ENCODE results near the gene MED23.
A peak's percentile ranks its signal among the peaks of the same experiment; 100 is the strongest.

MED23 gene, protein sequence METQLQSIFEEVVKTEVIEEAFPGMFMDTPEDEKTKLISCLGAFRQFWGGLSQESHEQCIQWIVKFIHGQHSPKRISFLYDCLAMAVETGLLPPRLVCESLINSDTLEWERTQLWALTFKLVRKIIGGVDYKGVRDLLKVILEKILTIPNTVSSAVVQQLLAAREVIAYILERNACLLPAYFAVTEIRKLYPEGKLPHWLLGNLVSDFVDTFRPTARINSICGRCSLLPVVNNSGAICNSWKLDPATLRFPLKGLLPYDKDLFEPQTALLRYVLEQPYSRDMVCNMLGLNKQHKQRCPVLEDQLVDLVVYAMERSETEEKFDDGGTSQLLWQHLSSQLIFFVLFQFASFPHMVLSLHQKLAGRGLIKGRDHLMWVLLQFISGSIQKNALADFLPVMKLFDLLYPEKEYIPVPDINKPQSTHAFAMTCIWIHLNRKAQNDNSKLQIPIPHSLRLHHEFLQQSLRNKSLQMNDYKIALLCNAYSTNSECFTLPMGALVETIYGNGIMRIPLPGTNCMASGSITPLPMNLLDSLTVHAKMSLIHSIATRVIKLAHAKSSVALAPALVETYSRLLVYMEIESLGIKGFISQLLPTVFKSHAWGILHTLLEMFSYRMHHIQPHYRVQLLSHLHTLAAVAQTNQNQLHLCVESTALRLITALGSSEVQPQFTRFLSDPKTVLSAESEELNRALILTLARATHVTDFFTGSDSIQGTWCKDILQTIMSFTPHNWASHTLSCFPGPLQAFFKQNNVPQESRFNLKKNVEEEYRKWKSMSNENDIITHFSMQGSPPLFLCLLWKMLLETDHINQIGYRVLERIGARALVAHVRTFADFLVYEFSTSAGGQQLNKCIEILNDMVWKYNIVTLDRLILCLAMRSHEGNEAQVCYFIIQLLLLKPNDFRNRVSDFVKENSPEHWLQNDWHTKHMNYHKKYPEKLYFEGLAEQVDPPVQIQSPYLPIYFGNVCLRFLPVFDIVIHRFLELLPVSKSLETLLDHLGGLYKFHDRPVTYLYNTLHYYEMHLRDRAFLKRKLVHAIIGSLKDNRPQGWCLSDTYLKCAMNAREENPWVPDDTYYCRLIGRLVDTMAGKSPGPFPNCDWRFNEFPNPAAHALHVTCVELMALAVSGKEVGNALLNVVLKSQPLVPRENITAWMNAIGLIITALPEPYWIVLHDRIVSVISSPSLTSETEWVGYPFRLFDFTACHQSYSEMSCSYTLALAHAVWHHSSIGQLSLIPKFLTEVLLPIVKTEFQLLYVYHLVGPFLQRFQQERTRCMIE (N-terminal part only)

DNA sequence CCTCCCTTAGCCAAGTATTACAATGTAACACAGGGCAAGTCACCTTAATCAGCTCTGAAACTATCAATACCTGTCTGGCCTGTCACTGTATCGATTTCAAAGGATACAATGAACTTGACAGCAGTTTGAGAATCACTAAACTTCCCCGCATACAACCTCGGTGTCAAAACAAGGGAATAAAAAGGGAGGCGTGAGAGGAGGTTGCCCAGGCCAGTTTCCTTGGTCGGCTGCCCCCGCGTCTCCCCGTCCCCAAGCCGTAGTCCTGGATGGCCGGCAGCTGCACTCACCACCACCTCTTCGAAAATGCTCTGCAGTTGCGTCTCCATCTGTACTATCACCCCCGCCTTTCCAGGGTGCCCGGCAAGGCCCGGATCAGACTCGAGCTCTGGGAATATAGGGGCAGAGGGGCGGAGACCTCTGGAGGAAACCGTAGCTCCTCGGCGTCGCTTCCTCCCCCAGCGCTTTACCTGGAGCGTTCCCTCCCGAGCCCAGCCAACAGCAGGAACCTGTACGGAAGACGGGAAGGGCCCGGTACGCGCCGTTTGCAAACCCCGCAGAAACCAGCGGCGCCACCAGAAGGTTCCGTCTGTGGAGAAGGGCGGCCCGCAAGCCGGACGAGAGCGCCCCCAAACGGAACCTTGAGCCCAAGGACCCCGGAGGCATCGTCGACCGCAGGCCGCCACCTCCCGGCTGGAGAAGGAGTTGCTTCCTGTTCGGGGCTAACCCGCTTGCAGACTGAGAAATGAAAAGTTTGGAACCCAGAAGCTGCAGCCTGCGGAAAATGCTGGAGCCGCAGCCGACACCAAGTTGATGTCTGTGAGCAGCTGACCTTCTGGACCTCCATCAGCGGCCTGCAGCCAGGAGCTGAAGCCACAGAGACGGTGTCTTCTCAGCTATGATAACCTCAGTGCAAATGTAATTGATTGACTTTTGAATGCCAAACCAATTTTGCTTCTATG, at the start of gene MED23:
TSS of gene MED23 (minus strand) at position 519 of the 959 bp plus-strand sequence. CDS start at position 326, 193 bp downstream.
- peak; percentile 87 for DNase-seq (ENCODE audit: low read depth)

DNA sequence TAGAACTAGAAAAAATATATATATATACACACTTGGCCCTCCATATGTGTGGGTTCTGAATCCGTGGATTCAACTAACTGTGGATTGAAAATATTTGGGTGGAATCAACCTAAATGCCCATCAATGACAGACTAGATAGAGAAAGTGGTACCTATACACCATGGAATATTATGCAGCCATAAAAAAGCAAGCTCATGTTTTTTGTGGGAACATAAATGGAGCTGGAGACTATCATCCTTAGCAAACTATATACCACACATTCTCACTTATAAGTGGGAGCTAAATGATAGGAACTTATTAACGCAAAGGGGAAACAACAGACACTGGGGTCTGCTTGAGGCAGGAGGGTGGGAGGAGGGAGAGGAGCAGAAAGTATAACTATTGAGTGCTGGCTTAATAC, 45.1 kb upstream of the MED23 start:
- no peak for DNase-seq (ENCODE audit: low read depth)

DNA sequence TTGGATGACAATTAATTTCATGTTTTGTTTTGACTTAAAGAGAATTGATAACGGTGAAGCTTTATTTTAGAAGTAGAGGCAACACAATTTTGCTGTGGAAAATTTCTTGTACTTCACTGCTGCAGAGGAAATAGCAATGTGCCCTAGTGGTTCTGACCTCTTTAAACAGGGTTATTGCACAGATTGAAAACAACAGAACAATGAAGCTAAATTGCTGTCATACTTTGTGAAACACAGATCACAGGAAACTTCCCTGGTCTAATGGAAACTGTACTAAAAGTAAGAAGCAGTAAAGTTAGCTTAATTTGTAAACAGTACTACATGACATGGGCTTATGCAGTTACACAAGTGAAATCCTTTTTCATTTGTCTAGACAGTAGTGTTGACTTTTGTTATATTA, 41.8 kb upstream of the MED23 start:
- no peak for DNase-seq (ENCODE audit: low read depth)

DNA sequence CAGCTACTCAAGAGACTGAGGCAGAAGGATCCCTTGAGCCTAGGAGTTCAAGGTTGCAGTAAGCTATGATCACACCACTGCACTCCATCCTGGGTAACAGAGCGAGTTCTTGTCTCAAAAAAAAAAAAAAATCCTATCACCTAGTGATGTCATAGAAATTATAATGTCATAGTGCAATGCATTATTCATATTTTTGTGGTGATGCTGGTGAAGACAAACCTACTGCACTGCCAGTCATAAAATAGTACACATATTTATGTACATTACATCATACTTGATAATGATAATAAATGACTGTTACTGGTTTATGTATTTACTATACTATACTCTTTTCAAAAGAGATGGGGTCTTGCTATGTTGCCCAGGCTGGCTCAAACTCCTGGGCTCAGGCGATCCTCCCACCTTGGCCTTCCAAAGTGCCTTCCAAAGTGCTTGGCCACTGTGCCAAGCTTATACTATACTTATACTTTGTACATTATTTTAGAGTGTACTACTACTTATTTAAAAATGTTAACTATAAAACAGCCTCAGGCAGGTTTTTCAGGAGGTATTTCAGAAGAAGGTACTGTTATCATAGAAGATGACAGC, 35.6 kb upstream of the MED23 start:
- DNase-seq (ENCODE audit: low read depth), result no peak

DNA sequence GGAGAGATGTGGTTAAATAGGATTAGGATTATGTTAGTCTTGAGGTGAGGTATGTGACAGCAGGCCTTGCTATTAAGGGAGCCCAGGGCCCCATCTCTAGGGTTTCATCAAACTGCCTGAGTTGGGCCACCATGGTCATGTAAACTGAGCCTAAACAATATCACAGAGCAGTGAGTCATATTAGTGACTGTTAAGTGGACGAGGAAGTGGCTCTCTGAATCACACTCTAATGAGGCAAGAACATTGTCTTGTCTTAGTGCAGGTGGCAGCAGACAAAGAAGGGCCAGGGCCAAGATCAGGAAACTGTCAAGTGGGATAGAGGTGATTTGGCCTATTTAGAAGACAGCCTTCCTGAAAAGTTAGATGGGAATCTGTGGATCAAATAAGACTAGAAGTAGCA, 32.2 kb upstream of the MED23 start:
- DNase-seq (ENCODE audit: low read depth), result peak; percentile 10

DNA sequence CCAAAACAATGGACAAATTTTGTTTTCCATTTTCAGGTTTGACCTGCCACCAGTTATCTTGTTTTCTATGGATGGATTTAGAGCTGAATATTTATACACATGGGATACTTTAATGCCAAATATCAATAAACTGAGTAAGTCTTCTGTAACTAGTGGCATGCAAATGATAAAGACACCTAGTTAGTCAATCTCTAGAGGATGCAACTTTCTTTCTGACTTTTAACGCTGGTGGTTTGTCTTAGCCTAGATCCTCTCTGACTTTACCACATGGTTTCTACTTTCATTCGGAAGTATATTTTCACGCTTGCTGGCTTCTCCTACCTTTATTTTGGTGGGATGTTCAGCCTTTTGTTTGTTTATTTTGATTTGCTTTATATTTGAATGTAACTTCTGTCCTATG, 30.2 kb upstream of the MED23 start:
- no peak for DNase-seq (ENCODE audit: low read depth)

DNA sequence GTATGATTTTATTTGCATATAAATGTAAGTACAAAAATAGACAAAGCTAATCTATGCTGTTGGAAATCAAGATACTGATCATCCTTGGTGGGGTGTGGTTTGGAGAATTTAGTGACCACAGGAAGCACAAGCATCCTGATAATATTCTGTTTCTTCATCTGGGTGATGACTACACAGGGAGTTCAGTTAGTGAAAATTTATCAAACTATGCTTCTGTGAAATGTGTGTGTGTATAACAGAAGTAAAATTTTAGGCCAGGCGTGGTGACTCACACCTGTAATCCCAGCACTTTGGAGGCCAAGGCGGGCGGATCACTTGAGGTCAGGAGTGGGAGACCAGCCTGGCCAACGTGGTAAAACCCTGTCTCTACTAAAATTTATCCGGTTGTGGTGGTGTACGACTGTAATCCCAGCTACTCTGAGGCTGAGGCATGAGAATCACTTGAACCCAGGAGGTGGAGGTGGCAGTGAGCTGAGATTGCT, 29.6 kb upstream of the MED23 start:
- DNase-seq (ENCODE audit: low read depth), result peak; percentile 42

DNA sequence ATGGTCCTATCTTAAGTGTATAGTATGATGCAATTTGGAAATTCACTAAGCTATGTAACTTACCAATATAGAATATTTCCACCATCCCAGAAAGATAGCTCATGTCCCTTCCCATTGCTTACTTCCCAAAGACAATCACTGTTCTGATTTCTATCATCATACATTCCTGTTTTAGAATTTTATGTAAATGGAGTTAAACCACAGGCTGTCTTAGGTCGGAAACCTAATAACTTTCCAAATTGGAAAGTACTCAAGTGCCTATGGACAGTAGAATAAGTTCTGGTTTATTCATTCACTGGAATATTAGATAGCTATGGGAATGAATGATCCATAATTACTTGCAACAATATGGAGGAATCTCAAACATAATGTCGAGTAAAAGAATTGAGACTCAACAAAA, 29.2 kb upstream of the MED23 start:
- no peak for DNase-seq (ENCODE audit: low read depth)

DNA sequence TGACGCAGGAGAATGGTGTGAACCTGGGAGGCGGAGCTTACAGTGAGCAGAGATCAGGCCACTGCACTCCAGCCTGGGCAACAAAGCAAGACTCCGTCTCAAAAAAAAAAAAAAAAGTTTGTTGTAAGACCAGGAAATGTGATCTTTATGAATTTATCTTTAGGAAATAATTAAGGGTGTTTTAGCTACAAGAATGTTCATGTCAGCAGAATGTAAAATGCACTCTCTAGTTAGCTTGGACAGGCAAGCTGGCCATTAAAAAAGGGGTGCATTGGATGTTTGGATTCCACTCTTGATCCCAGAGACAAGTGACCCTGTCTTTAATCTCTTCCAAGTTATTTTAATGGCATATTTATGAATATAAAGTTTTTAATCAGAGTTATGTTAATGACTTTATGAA, 28.6 kb upstream of the MED23 start:
- no peak for DNase-seq (ENCODE audit: low read depth)

DNA sequence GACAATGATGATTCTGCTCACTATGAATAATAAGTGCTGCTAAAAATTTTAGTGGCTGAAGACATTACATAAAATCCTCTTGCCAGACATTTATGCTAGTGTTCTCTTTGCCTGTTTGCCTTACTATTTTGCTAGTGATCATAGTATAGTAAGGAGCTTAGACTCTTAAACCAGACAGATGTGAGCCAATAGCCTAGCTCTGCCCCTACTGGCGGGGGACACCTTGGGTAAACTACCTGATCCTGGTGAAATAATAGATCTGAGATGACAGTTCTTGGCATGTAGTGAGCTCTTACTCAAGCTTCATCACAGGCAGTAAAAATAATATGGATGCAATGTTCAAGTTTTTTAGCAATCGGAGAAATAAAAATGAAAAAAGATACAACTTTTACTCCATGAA, 27.9 kb upstream of the MED23 start:
- no peak for DNase-seq (ENCODE audit: low read depth)

DNA sequence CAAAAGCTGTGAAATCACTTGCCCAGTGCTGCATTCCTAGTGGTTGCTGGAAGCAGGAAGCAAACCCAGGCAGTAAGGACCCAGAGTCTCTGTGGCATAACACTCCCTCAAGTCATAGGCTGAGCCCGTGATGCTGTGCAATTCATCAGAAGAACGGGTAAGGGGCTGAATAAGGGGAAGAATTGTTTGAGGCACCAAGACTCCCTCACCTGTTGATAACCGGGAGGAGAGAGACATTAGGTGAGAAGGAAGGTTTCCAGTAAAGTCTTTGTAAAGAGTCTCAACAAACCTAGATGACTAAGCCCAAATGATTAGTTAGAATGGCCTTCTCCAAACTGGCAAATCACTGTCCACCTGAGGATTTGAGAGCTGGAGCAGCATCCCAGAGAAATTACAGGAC, 27.3 kb upstream of the MED23 start:
- no peak for DNase-seq (ENCODE audit: low read depth)

DNA sequence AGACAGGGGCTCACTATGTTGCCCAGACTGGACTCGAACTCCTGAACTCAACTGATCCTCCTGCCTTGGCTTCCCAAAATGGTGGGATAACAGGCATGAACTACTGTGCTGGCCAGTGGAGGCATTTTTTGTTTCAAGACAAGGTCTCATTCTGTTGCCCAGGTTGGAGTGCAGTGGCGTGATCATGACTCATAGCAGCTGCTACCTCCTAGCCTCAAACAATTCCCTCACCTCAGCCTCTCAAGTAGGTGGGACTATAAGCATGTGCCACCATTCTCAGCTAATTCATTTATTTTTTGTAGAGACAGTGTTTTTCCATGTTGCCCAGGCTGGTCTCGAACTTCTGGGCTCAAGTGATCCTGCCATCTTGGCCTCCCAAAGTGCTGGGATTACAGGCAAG, 26.3 kb upstream of the MED23 start:
- no peak for DNase-seq (ENCODE audit: low read depth)

DNA sequence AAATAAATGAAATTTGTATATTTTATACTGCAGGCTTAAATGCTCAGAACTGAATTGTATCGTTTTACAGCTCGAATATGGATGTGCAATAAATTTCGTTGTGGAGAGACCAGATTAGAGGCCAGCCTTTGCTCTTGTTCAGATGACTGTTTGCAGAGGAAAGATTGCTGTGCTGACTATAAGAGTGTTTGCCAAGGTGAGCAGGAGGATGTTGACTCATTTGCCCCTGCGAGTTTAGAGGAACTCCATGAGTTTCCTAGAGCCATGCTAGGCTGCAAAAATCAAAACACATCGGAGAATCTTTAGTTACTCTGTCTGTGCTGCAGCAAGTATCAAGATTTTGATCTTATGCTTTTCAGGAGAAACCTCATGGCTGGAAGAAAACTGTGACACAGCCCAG, 24.4 kb upstream of the MED23 start:
- no peak for DNase-seq (ENCODE audit: low read depth)

DNA sequence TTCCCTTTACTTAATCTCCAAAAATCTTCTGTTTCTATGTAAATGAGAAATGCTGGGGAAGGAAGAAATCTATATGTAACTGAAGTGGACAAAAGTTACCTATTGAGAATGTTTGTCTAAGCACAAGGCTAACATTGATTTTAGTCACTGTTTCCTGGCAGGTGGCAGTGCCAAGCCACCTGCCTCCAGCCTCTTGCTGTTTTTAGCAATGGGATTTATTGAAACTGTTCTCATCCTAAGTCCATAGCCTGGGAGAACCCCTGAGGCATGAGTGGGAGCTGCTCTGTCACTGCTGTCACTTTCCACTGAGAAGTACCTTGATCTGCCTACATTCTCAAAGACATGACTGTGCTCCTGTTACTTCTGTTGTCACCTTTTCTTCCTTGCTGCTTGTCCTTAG, 23.7 kb upstream of the MED23 start:
- DNase-seq (ENCODE audit: low read depth), result no peak

DNA sequence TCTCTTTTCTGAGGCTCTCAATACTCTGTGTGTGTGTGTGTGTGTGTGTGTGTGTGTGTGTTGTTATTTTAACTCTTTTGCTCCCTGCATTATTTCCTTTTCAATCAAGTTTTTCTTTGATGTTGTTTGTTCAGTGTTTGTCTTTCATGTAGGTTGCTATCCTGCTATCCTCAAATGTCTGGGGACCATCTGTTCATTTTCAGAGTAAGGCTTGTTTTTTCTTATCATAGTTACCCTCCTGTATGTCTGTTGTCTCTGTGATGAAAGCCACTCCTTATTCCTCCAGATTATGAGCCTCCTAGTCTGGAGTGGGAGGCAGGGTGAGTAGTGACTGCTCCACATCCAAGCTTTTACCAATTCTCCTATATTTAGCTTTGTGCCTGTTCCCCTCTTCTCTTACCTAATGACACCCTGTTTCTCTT, 18.2 kb upstream of the MED23 start:
- no peak for DNase-seq (ENCODE audit: low read depth)

DNA sequence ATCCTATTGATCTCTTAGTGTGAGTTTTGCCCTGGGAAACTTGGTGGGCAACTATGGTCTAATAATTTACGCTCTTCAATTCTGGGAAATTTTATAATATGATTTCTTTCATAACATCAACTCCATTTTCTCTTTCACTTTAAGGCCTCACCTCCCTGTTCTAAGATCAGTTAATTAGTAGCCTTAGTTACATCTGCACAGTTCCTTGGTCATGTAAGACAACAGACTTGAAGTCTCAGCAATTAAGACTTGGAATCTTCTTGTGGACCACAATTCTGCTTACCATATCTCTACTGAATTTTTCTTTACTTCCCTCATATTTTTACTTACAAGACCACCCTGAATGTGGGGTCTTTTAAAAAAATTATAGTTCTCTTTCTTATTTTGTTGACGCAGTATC, 17.8 kb upstream of the MED23 start:
- DNase-seq (ENCODE audit: low read depth), result no peak

DNA sequence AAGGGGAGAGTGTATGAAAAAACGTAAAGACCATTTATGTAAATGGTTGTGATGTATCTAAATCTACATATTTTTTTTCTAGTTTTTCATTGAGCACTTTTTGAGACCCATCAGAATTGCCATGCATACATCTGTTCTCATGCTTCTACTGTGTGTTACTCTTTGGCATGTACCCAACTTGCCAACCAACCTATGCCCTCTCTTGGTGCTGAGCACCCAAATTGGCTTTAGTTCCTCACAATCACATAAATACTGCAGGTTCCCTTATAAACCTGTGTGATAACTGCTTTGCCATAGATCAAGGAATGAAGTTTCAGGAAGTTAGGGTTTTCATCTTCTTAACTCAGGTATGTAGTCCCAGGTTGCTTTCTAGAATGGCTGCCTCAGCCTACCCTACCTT, 16.9 kb upstream of the MED23 start:
- no peak for DNase-seq (ENCODE audit: low read depth)

DNA sequence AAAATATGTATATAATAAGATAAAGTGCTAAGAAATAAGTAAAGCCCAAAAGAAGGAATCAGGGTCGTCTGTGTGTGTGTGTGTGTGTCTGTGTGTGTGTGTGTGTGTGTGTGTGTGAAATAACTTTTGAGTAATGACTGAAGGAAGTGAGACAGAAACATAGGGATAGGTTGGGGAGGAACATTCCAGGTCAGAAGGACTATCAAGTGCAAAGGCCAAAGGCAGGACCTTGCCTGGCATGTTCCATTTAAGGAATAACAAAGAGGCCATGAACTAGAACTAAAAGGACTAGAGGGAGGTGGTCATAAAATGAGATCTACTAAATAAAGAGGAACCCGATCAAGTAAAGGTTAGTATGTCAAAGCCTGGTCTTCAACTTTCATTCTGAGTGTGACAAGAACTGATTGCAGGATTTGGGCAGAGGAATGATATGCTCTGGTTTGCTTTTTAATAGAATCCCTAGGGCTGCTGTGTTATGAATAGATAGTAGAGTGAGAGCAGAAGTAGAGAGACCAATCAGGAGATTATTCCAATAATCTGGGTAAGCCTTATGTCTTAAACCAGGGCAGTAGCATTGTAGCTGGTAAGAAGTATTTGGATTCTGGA, 15.9 kb upstream of the MED23 start:
- no peak for DNase-seq (ENCODE audit: low read depth)

DNA sequence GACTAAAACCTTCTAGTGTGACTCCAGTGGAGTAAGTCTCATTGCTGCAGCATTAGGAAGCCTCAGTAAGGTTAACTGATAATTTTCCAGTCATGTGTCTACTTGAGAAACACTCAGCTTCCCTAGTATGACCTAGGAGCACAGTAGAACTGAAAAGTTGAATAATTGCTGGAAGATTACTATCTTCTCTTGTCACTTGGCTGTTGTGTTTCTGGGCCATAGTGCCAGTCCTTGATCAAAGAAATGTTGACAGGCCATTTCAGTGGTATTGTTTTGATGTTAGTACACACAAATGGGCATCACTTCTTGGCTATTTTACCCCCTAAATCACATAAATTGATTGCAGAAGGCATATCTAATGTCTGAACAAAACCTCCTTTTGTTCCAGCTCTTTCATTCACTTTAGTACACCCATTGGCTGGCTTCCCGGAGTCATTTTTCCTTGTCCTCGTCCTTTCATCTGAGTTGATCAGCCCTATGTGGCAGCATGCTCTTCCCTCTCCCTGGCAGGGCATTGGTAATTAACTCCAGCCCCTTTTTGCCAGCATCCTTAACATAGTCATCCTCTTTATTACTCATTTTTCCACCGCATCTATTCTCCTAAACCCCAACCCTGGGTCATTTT, 15.1 kb upstream of the MED23 start:
- no peak for DNase-seq (ENCODE audit: low read depth)

DNA sequence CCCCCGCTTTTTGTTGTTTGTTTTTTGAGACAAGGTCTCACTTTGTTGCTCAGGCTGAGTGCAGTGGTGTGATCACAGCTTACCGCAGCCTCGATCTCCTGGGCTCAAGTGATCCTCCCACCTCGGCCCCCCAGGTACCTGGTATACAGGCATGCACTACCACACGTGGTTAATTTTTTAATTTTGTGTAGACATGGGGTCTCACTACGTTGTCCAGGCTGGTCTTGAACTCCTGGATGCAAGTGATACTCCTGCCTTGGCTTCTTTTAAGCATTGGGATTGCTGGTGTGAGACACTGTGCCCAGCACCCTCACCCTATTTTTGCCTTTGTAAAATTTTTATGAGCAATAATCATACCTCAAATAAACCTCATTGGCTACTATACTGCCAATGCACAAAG, 14.5 kb upstream of the MED23 start:
- DNase-seq (ENCODE audit: low read depth), result no peak
